ENCODE measurements around the gene PFKFB3.

DNA sequence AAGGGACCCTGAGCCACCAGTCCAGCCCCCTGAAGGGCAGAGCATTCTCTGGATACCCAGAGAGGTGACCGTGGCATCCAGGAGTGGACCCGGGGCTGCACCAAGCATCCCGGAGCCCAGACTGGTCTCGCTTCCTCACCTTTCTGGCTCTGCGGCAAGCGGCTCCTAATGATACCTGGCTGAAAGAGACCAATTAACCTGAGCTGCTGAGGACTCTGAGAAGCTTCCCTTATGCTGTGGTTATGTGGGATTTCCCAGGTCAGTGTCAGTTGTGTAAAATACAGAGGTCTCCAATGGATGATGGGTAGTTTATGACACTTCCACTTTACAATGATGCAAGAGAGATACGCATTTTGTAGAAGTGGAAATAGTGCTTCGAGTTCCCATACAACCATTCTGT lies 51.5 kb downstream of the PFKFB3 start:
- TF ChIP-seq EP300 (IDR thresholded peaks at IDR 0.05) (no peak), POLR2A (IDR thresholded peaks at IDR 0.05) (no peak)

All from sigmoid colon (tissue), 4 donors.